SU-DHL-6 (cell line): Measurements from ENCODE around the gene CHD2.

ENCODE experiments used
- H2AFZ ChIP-seq: fragments of 200-600 bp; sonication (generic); 2 replicates; pipeline ENCODE4 v1.6.1; 2014; ENCODE audit warnings: low read depth, mild to moderate bottlenecking, moderate library complexity, mixed read lengths, antibody characterized with exemption, low read length; ENCODE audit not compliant: severe bottlenecking
- H3F3A ChIP-seq: fragments of 200-600 bp; shearing (Covaris generic); 2 replicates; pipeline ENCODE4 v1.6.0; 2016; ENCODE audit warnings: antibody characterized with exemption, mild to moderate bottlenecking; ENCODE audit not compliant: insufficient read depth
- H3K27ac ChIP-seq: fragments of 200-600 bp; sonication (generic); 2 replicates; pipeline ENCODE4 v1.5.1; 2016; ENCODE audit warnings: low read depth, mild to moderate bottlenecking, low read length, moderate library complexity, mixed read lengths
- H3K27me3 ChIP-seq: fragments of 200-600 bp; sonication (generic), shearing (Covaris generic); 2 replicates; pipeline ENCODE4 v1.6.0; 2014; ENCODE audit warnings: mild to moderate bottlenecking, low read length
- H3K36me3 ChIP-seq: fragments of 200-600 bp; sonication (generic); 2 replicates; pipeline ENCODE4 v1.6.1; 2014; ENCODE audit warnings: mild to moderate bottlenecking, low read length, mixed read lengths
- H3K4me2 ChIP-seq: fragments of 300-600, 200-600 bp; shearing (Covaris generic), sonication (generic); 2 replicates; pipeline ENCODE4 v1.6.0; 2014; ENCODE audit warnings: low read length, low read depth, mild to moderate bottlenecking; ENCODE audit not compliant: poor library complexity, severe bottlenecking
- H3K4me3 ChIP-seq: fragments of 200-600 bp; sonication (generic); 2 replicates; pipeline ENCODE4 v1.5.1; 2014; ENCODE audit warnings: antibody characterized with exemption, low read length, mild to moderate bottlenecking, mixed read lengths; ENCODE audit not compliant: insufficient read depth, poor library complexity, severe bottlenecking
- H3K79me2 ChIP-seq: fragments of 200-600 bp; sonication (generic); 2 replicates; pipeline ENCODE4 v1.6.1; 2014; ENCODE audit warnings: mild to moderate bottlenecking, low read length, moderate library complexity; ENCODE audit not compliant: insufficient read depth
- H3K9ac ChIP-seq: fragments of 200-600 bp; sonication (generic); 2 replicates; pipeline ENCODE4 v1.7.0; 2014; ENCODE audit warnings: mild to moderate bottlenecking, low read length
- H3K9me2 ChIP-seq: fragments of 200-600 bp; sonication (generic); replicated peaks from 2 replicates; pipeline ENCODE4 v1.6.1; 2014; ENCODE audit warnings: low read length; ENCODE audit not compliant: insufficient read depth
- H3K9me3 ChIP-seq: fragments of 200-600 bp; sonication (generic); 2 replicates; pipeline ENCODE4 v1.6.1; 2014; ENCODE audit warnings: low read length, mixed read lengths; ENCODE audit not compliant: insufficient read depth
- H4K20me1 ChIP-seq: fragments of 200-600 bp; sonication (generic); 2 replicates; pipeline ENCODE4 v1.6.1; 2014; ENCODE audit warnings: low read depth, mild to moderate bottlenecking, antibody characterized with exemption, low read length, moderate library complexity, mixed read lengths
- CTCF ChIP-seq: fragments of 200-600 bp; sonication (generic); IDR thresholded peaks from one replicate; pipeline ENCODE4 v1.5.1; 2017; ENCODE audit warnings: antibody characterized with exemption, mild to moderate bottlenecking, low read length, moderate library complexity; ENCODE audit not compliant: insufficient read depth, poor library complexity, severe bottlenecking
- EZH2phosphoT487 ChIP-seq: fragments of 200-600 bp; sonication (generic), shearing (Covaris generic); conservative IDR thresholded peaks from 2 replicates; pipeline ENCODE4 v1.6.1; 2018; ENCODE audit warnings: mild to moderate bottlenecking, antibody characterized with exemption, low read length, moderate library complexity, mixed read lengths

The CHD2 gene

DNA sequence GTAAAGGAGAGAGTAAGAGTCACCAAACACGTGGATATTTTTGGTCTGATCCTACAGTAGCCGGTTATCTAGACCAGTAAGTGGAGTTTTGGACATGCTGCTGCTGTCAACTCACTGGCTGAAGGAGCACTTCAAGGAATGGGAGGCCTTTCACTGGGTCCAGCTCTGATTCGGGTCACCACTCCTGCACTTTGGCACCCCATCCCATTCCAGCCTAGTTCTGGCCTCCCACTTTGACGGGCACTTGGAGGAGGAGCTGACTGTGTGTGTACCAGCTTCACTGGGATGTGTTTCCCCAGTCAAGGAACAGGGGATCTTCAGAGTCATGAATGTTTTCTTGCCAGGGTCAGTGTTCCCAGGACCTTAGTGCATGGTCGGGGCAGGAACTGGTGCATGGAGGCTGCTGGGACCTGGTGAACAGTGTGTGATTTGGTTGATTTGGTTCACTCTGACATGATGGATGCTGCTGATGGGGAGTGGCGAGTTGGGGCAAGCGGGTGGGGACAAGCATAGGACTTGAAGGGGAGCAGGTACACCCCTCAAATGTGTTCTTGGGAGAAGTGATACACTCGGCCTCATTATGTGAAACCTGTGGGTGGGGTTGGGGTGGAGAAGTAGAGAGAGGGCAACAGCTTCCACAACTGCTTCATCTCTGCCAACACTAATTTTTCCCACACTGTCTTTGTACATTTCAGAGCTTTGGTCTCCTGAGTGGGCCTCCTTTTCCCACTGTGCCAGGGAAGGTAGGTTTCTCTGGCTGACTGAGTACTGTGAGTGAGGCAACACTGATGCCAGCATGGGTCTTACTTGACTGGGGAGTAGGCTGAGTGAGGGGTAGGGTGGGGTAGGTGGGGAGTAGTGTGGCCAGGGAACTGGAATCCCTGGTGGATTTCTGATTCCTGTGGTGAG is 124.8 kb downstream of the CHD2 start:
- TF ChIP-seq CTCF, result no peak
- TF ChIP-seq EZH2phosphoT487, result no peak
- no peak overlapping the region for H2AFZ ChIP-seq
- H3K9me2 ChIP-seq, result no peaks in the 10 kb centered on the region
- H3K27me3 ChIP-seq, result no peaks in the 10 kb centered on the region
- H3K4me2 ChIP-seq, result no peak overlapping the region
- peaks cover 30% of the 10 kb centered on the region for H3K36me3 ChIP-seq
- no peaks in the 10 kb centered on the region for H4K20me1 ChIP-seq
- no peak overlapping the region for H3K27ac ChIP-seq
- no peak overlapping the region for H3K9ac ChIP-seq
- no peak overlapping the region for H3K4me3 ChIP-seq
- H3K79me2 ChIP-seq, result no peaks in the 10 kb centered on the region
- H3K9me3 ChIP-seq, result no peaks in the 10 kb centered on the region
- H3F3A ChIP-seq, result peaks cover 5% of the 10 kb centered on the region; the same call in 1 of the 2 replicates

DNA sequence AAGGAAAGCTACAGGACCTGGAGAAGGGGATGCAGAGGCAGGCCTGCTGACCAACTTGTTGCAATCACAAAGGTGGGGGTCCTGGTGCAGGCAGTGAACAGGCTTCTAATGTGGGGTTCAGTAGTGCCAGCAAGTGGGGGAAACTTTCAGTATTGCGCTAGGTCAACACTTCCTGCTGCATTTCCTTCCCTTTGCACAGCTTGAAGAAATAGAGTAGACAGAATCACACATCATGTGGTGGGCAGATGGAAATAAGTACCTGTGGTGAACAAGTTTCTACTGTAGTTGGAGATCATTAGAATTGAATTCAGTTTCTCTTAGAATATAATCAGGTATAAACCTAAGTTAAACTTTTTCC is 125.5 kb downstream of the CHD2 start:
- Histone ChIP-seq H3K9ac (no peak overlapping the region), H3K9me3 (no peaks in the 10 kb centered on the region), H3F3A (peaks cover 5% of the 10 kb centered on the region; the same call in 1 of the 2 replicates), H3K79me2 (no peaks in the 10 kb centered on the region), H3K36me3 (peaks cover 27% of the 10 kb centered on the region), H3K4me3 (no peak overlapping the region), H4K20me1 (no peaks in the 10 kb centered on the region), H2AFZ (no peak overlapping the region), H3K9me2 (no peaks in the 10 kb centered on the region), H3K27me3 (no peaks in the 10 kb centered on the region), H3K27ac (no peak overlapping the region), H3K4me2 (no peak overlapping the region)
- TF ChIP-seq EZH2phosphoT487 (no peak), CTCF (no peak)

DNA sequence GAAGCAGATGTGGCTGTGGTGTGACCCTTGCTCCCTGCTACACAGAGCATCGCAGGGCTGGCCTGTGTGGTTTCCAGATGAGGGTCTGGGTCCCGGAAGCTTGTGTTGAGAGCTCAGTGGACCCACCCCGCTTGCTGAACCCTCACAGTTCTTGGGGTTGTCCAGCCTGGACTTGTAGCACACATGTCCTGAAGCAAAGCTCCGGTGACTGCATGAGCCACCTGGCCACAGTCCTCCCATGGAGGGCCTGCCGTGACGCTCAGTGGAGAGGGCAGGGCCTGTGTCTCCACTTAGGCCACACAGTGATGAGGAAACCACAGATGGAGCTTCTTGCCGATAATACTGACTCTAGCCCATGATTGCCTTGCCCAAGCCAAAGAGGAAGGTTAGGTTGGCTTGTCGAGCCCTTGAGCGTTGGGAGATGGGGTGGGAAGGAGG is 126.3 kb downstream of the CHD2 start:
- no peak overlapping the region for H2AFZ ChIP-seq
- no peaks in the 10 kb centered on the region for H3K9me3 ChIP-seq
- no peaks in the 10 kb centered on the region for H3K9me2 ChIP-seq
- peaks cover 5% of the 10 kb centered on the region; the same call in 1 of the 2 replicates for H3F3A ChIP-seq
- no peak overlapping the region for H3K9ac ChIP-seq
- H3K36me3 ChIP-seq, result peaks cover 19% of the 10 kb centered on the region; the same call in 1 of the 2 replicates
- H3K4me3 ChIP-seq, result no peak overlapping the region
- H3K27me3 ChIP-seq, result no peaks in the 10 kb centered on the region
- TF ChIP-seq CTCF (no peak), EZH2phosphoT487 (no peak)
- no peak overlapping the region for H3K27ac ChIP-seq
- H3K79me2 ChIP-seq, result no peaks in the 10 kb centered on the region
- no peak overlapping the region for H3K4me2 ChIP-seq
- H4K20me1 ChIP-seq, result no peaks in the 10 kb centered on the region
